Panc1 (cell line): ENCODE measurements around the gene PCDHB13. TPM values are rescaled to one million over a fixed set of nuclear protein-coding genes. Genes with fewer than 3 reads are reported as not detected.
"Not testable (repeated sequence)": the region's sequence is repeated elsewhere in the genome, so short reads cannot be mapped to it uniquely, and the experiment has no call there.

Experiments used
- ATAC-seq: fragments of 200-7000 bp; cut with Tn5 transposase; 2 replicates; pipeline ENCODE4 v1.9.1; 2020; ENCODE audit warnings: mild to moderate bottlenecking, moderate library complexity
- Bru-seq: library from RNA; stranded (reverse); fragments of 400-500 nt; gene quantifications from one replicate; lab custom pipeline; 2021; lab: Mats Ljungman, UMichigan
- BruChase-seq, 2 experiments: library from RNA; stranded (reverse); fragments of 400-500 nt; gene quantifications; one replicate each; lab custom pipeline; 2021; lab: Mats Ljungman, UMichigan
- BruUV-seq: library from RNA; stranded (reverse); fragments of 400-500 nt; replicated peaks from 2 replicates; lab custom pipeline; 2021; lab: Mats Ljungman, UMichigan
- CTCF ChIA-PET: fragments of 300-600 bp; sonication (Branson Sonifier 250); formaldehyde crosslinking; loops from one replicate; lab custom pipeline; 2022; ENCODE audit warnings: antibody characterized with exemption; lab: Charles Lee
- POLR2A ChIA-PET: fragments of 300-600 bp; sonication (Branson Sonifier 250); formaldehyde crosslinking; loops from one replicate; lab custom pipeline; 2022; ENCODE audit warnings: antibody characterized with exemption; lab: Charles Lee
- DNase-seq: peaks from one replicate; pipeline ENCODE4 v3.0.0-alpha.2; 2010; ENCODE audit warnings: low read depth, low spot score
- H3K27ac ChIP-seq: 2 replicates; pipeline ENCODE4 v1.5.1; 2011; ENCODE audit warnings: mild to moderate bottlenecking, low read length, inconsistent platforms
- H3K27me3 ChIP-seq: fragments of 200-500 bp; sonication (Bioruptor generic); 2 replicates; pipeline ENCODE4 v1.6.0; 2014; ENCODE audit warnings: low read length, inconsistent platforms; ENCODE audit not compliant: control insufficient read depth, insufficient read depth
- H3K36me3 ChIP-seq: fragments of 200-500 bp; sonication (Bioruptor generic); 2 replicates; pipeline ENCODE4 v1.5.1; 2014; ENCODE audit warnings: inconsistent platforms, mild to moderate bottlenecking, low read length, moderate library complexity; ENCODE audit not compliant: control insufficient read depth, insufficient read depth
- H3K4me1 ChIP-seq: 2 replicates; pipeline ENCODE4 v1.5.1; 2011; ENCODE audit warnings: inconsistent platforms, mild to moderate bottlenecking, low read length, moderate library complexity; ENCODE audit not compliant: control insufficient read depth, insufficient read depth
- H3K4me3 ChIP-seq, 2 experiments: 2 replicates each; pipeline ENCODE4 v1.5.1; 2011 to 2012; ENCODE audit warnings: low read depth in 2 of 2, low read length in 2 of 2, mild to moderate bottlenecking in 2 of 2, inconsistent platforms in 1 of 2, moderate library complexity in 1 of 2
- H3K9me3 ChIP-seq: fragments of 200-500 bp; sonication (Bioruptor generic); 2 replicates; pipeline ENCODE4 v1.5.1; 2014; ENCODE audit warnings: low read depth, mild to moderate bottlenecking, inconsistent platforms, low read length, moderate library complexity; ENCODE audit not compliant: control insufficient read depth, insufficient read depth
- CTCF ChIP-seq: fragments of 450-650 bp; IDR thresholded peaks from 2 replicates; pipeline ENCODE4 v1.5.1; 2017; ENCODE audit warnings: mild to moderate bottlenecking
- SIN3A ChIP-seq: IDR thresholded peaks from 2 replicates; pipeline ENCODE4 v1.6.1; 2012; ENCODE audit warnings: low read depth, mild to moderate bottlenecking, low read length, moderate library complexity, borderline replicate concordance; ENCODE audit not compliant: insufficient read depth
- in situ Hi-C: cut with HindIII; loops from 2 replicates; pipeline ENCODE4 v1.10.0; 2016; ENCODE audit warnings: low sequenced_read_pairs, low pct_unique_long_range_greater_than_20kb
- intact Hi-C: fragments of 100-400 bp; cut with micrococcal nuclease; formaldehyde crosslinking; loops from one replicate; pipeline ENCODE4 v1.10.0; 2022; ENCODE audit not compliant: unreplicated experiment
- long read RNA-seq: library from polyadenylated mRNA; unstranded; transcript quantifications from one replicate; pipeline ENCODE4 v2.0.0, GENCODE V29; 2021; ENCODE audit not compliant: unreplicated experiment
- polyA plus RNA-seq: library from polyadenylated mRNA; unstranded; fragments of >200 nt; gene quantifications from one replicate; pipeline ENCODE4 v1.2.1, GENCODE V29; 2012; ENCODE audit warnings: missing spikeins; ENCODE audit not compliant: insufficient read length
- total RNA-seq: library from RNA; stranded (reverse); gene quantifications from one replicate; pipeline ENCODE4 v1.2.1, GENCODE V29; 2021; ENCODE audit not compliant: unreplicated experiment

Gene PCDHB13
- total RNA-seq (1.0 TPM), Bru-seq, nascent RNA (percentile 40 among the genes with signal in this experiment), BruChase-seq, experiment 1, labeled RNA remaining after a 2-hour chase (percentile 55 among the genes with signal in this experiment), BruChase-seq, experiment 2, labeled RNA remaining after a 6-hour chase (percentile 60 among the genes with signal in this experiment)
- 1.2 TPM for polyA plus RNA-seq
- long read RNA-seq, full-length matches to known transcripts = 1 of 1 reads
- long read RNA-seq, partial matches to known transcripts = 0 of 1 reads
- long read RNA-seq, other reads (novel, unspliced or antisense) = 0 of 1 reads

- H3K36me3 ChIP-seq, DNase-seq, intact Hi-C loops, H3K27ac ChIP-seq, H3K27me3 ChIP-seq, BruUV-seq, in situ Hi-C loops, H3K9me3 ChIP-seq, CTCF ChIA-PET, H3K4me1 ChIP-seq, H3K4me3 ChIP-seq, POLR2A ChIA-PET: not testable (repeated sequence)
- ATAC-seq = peak; percentile 95
- TF ChIP-seq CTCF = peak; percentile 69
Observed at GRCh38 chr5:141213656-141214339, at the start of gene PCDHB13. Gene PCDHB13, plus strand, starts transcription at chr5:141213919. Its CDS starts 205 bp downstream, at chr5:141214124.

DNA sequence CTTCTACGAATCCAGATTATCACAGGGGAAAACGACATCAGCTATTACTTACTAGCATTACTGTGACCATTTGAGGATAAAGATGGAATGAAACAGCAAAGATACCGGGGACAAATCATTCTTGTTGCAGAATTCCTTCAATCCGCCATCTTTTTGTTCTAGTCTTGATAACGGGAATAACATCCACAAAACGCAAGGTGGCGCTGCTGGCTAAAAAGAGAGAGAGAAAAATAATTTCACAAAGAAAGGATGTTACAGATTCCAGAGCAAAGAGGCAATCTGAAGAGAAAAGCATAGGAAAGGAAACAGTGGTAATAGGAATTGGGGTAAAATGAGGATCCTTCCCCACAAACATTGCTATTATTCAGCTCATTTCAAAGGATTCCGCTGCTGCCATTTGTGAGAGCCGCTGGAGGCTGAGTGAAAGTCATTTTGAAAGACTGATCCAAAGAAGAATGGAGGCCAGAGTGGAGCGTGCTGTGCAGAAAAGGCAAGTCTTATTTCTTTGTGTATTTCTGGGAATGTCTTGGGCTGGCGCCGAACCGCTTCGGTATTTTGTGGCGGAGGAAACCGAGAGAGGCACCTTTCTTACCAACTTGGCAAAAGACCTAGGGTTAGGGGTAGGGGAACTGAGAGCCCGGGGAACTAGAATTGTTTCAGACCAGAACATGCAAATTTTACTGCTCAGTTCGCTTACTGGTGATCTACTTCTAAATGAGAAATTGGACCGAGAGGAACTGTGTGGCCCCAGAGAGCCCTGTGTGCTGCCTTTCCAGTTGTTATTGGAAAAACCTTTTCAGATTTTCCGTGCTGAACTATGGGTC is 41.1 kb upstream of the PCDHB13 start, which contains the start of gene PCDHB7:
Gene PCDHB7, plus strand, starts transcription at position 264 of the 824 bp plus-strand sequence. Its CDS starts 192 bp downstream, at position 456.
- no TSS peak for BruUV-seq
- in situ Hi-C loops = no loop called here
- POLR2A ChIA-PET = no interaction called here

DNA sequence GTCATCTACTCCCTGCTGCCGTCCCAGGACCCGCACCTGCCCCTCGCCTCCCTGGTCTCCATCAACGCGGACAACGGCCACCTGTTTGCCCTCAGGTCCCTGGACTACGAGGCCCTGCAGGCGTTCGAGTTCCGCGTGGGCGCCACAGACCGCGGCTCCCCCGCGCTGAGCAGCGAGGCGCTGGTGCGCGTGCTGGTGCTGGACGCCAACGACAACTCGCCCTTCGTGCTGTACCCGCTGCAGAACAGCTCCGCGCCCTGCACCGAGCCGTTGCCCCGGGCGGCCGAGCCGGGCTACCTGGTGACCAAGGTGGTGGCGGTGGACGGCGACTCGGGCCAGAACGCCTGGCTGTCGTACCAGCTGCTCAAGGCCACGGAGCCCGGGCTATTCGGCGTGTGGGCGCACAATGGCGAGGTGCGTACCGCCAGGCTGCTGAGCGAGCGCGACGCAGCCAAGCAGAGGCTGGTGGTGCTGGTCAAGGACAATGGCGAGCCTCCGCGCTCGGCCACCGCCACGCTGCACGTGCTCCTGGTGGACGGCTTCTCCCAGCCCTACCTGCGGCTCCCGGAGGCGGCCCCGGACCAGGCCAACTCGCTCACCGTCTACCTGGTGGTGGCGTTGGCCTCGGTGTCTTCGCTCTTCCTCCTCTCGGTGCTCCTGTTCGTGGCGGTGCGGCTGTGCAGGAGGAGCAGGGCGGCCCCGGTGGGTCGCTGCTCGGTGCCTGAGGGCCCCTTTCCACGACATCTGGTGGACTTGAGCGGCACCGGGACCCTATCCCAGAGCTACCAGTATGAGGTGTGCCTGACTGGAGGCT is 39.2 kb upstream of the PCDHB13 start:
- H3K4me1 ChIP-seq, H3K27ac ChIP-seq, CTCF ChIA-PET, H3K9me3 ChIP-seq, BruUV-seq, H3K4me3 ChIP-seq, H3K36me3 ChIP-seq, DNase-seq, ATAC-seq, POLR2A ChIA-PET: not testable (repeated sequence)
- intact Hi-C loops = loop anchor here (5.0 kb wide), 1 partner anchor 82 kb away; the partner anchor contains the start of gene PCDHB2
- in situ Hi-C loops = loop anchor here (25.0 kb wide), 2 partner anchors 87 to 163 kb away; partner anchors contain the start of genes PCDHB2, PCDHGA1, PCDHGA2 and PCDHGA3
- peaks cover 24% of the 10 kb centered on the region for H3K27me3 ChIP-seq

More for the DNA sequence above, 41.1 kb upstream of the PCDHB13 start, which contains the start of gene PCDHB7:
- intact Hi-C loops = no loop called here
- H3K4me3 ChIP-seq = 0 out of 4 replicates have a peak within 1 kb of the TSS, but pooled peaks of 1 of the 2 experiments have one; percentile 12
- DNase-seq = no peak
- ATAC-seq = no peak
- H3K9me3 ChIP-seq = no peaks in the 10 kb centered on the region
- no peaks in the 10 kb centered on the region for H3K36me3 ChIP-seq
- no peak for TF ChIP-seq SIN3A
- TF ChIP-seq CTCF = peak; percentile 73
- no peak within 1 kb of the TSS for H3K27ac ChIP-seq
- peaks cover 7% of the 10 kb centered on the region for H3K4me1 ChIP-seq
- H3K27me3 ChIP-seq = peaks cover 24% of the 10 kb centered on the region
- CTCF ChIA-PET = interaction anchor here (1.2 kb wide), 1 partner anchor 78 kb away, joined by 6 read pairs; the partner anchor contains the start of gene PCDHB2
